Measurements from ENCODE around the gene INSL3.
A peak's percentile ranks its signal among the peaks of the same experiment; 100 is the strongest.
"Not testable (repeated sequence)": the region's sequence is repeated elsewhere in the genome, so short reads cannot be mapped to it uniquely, and the experiment has no call there.

The INSL3 gene

DNA sequence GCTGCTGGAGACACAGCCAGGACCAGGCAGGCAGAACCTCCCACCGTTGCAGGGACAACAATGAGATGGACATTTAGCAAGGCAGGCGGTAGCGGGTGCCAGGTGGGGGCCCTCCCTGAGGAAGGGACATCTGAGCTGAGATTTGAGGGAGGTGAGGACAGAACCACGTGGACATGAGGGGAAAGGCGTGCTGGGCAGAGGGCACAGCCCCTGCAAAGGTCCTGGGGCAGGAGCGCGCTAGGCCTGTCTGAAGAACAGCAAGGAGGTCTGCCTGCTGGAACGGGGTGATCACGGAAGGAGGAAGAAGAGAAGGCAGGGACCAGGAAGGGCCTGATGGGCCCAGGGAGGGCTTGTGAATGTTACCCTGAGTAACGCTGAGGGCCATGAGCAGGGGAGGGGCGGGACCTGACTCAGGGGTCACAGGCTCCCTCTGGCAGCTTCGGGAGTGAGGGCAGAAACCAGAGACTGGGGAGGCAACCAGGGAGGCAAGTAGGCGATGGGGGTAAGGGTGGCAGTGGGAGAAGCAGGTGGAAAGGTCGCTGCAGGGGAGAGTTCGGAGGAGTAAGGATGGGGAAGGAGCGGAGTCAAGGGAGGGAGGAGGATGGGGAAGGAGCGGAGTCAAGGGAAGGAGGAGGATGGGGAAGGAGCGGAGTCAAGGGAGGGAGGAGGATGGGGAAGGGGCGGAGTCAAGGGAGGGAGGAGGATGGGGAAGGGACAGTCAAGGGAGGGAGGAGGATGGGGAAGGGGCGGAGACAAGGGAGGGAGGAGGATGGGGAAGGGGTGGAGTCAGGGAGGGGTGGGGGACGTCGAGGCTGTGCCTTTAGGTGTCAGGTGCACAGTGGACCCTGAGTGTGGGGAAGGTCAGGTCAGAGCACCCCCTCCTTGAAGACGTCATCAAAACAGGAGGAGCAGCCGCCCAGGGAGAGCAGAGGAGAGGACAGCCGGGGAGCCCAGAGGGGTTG lies 42.1 kb downstream of the INSL3 start:
- H4K20me1 ChIP-seq (ENCODE audit: insufficient read depth, low read length), result peaks cover 7% of the 10 kb centered on the region
- H3K4me3 ChIP-seq (ENCODE audit: low read depth in 1 of 2, low read length in 2 of 2), result no peak overlapping the region
- H3K79me2 ChIP-seq (ENCODE audit: insufficient read depth, low read length), result no peaks in the 10 kb centered on the region
- no peak overlapping the region for H3K4me2 ChIP-seq (ENCODE audit: insufficient read depth, low read length)
- no peaks in the 10 kb centered on the region for H3K9me3 ChIP-seq (ENCODE audit: insufficient read depth, low read length, severe bottlenecking)
- ATAC-seq (ENCODE audit: insufficient read depth, low read depth) (no peak), DNase-seq (no peak)
- peaks cover 66% of the 10 kb centered on the region for H3K36me3 ChIP-seq (ENCODE audit: insufficient read depth, low read length)
- H3K27ac ChIP-seq (ENCODE audit: low read length), result no peak overlapping the region
- no peak for TF ChIP-seq EZH2 (IDR thresholded peaks at IDR 0.05; ENCODE audit: borderline replicate concordance, low read depth, low read length, severe bottlenecking)
- TF ChIP-seq, protein P1, sequence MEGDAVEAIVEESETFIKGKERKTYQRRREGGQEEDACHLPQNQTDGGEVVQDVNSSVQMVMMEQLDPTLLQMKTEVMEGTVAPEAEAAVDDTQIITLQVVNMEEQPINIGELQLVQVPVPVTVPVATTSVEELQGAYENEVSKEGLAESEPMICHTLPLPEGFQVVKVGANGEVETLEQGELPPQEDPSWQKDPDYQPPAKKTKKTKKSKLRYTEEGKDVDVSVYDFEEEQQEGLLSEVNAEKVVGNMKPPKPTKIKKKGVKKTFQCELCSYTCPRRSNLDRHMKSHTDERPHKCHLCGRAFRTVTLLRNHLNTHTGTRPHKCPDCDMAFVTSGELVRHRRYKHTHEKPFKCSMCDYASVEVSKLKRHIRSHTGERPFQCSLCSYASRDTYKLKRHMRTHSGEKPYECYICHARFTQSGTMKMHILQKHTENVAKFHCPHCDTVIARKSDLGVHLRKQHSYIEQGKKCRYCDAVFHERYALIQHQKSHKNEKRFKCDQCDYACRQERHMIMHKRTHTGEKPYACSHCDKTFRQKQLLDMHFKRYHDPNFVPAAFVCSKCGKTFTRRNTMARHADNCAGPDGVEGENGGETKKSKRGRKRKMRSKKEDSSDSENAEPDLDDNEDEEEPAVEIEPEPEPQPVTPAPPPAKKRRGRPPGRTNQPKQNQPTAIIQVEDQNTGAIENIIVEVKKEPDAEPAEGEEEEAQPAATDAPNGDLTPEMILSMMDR (IDR thresholded peaks at IDR 0.05; ENCODE audit: borderline replicate concordance, extremely low read depth, low read length, poor library complexity, severe bottlenecking), result no peak
- no peak overlapping the region for H3K9ac ChIP-seq (ENCODE audit: low read depth, low read length)
- H3K4me1 ChIP-seq (ENCODE audit: insufficient read depth, low read length), result no peaks in the 10 kb centered on the region
- H2AFZ ChIP-seq (ENCODE audit: low read depth, low read length), result no peak overlapping the region
- no peaks in the 10 kb centered on the region for H3K27me3 ChIP-seq (ENCODE audit: insufficient read depth, low read length, poor library complexity)

DNA sequence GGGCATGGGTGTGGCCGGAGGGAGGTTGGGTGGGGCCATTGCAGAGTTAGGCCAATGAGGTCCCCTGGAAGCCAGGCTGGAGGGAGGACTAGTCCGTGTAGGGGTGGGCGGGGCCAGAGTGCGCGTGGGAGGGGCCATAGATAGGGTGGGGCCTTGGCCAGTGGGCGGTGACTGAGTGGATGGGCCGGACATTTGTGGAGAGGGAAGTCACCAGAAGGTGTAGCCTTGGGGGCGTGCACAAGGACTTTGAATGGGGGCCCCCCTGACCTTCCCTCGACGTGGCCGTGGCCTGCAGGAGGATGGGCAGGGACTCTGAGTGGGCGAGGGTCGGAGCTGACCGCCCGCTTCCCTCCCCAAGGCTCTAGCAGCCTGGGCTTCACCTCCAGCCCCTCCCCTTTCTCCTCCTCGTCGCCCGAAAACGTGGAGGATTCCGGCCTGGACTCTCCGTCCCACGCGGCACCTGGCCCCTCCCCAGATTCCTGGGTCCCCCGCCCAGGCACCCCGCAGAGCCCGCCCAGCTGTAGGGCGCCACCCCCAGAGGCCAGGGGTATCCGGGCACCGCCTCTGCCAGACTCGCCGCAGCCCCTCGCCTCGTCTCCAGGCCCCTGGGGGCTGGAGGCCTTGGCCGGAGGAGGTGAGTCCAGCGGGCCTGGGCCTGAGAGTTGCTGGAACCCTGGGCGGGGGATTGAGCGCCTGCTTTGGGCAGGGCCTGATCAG lies 42.9 kb downstream of the INSL3 start:
- Histone ChIP-seq H3K27ac (ENCODE audit: low read length) (no peak overlapping the region), H2AFZ (ENCODE audit: low read depth, low read length) (no peak overlapping the region), H3K4me3 (ENCODE audit: low read depth in 1 of 2, low read length in 2 of 2) (no peak overlapping the region), H3K27me3 (ENCODE audit: insufficient read depth, low read length, poor library complexity) (no peaks in the 10 kb centered on the region), H3K4me2 (ENCODE audit: insufficient read depth, low read length) (no peak overlapping the region), H3K9ac (ENCODE audit: low read depth, low read length) (no peak overlapping the region), H4K20me1 (ENCODE audit: insufficient read depth, low read length) (peaks cover 7% of the 10 kb centered on the region), H3K79me2 (ENCODE audit: insufficient read depth, low read length) (no peaks in the 10 kb centered on the region), H3K36me3 (ENCODE audit: insufficient read depth, low read length) (peaks cover 64% of the 10 kb centered on the region), H3K4me1 (ENCODE audit: insufficient read depth, low read length) (no peaks in the 10 kb centered on the region), H3K9me3 (ENCODE audit: insufficient read depth, low read length, severe bottlenecking) (no peaks in the 10 kb centered on the region)
- DNase-seq (peak; percentile 58), ATAC-seq (ENCODE audit: insufficient read depth, low read depth) (peak; percentile 75)
- TF ChIP-seq EZH2 (IDR thresholded peaks at IDR 0.05; ENCODE audit: borderline replicate concordance, low read depth, low read length, severe bottlenecking), result no peak
- TF ChIP-seq, protein P1 (IDR thresholded peaks at IDR 0.05; ENCODE audit: borderline replicate concordance, extremely low read depth, low read length, poor library complexity, severe bottlenecking), result no peak

DNA sequence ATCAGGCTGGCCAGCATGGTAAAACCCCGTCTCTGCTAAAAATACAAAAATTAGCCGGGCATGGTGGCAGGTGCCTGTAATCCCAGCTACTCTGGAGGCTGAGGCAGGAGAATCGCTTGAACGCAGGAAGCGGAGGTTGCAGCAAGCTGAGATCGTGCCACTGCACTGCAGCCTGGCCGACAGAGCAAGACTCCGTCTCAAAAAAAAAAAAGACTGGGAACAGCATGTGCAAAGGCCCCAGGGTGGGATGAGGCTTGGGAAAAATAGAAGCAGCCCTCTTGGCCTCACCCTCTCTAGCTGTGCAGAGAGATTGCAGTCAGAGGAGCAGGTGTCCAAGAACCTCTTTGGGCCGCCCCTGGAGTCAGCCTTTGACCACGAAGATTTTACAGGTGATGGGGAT lies 43.5 kb downstream of the INSL3 start:
- H3K36me3 ChIP-seq (ENCODE audit: insufficient read depth, low read length), result peaks cover 67% of the 10 kb centered on the region
- H4K20me1 ChIP-seq (ENCODE audit: insufficient read depth, low read length); ATAC-seq (ENCODE audit: insufficient read depth, low read depth); H3K9me3 ChIP-seq (ENCODE audit: insufficient read depth, low read length, severe bottlenecking); DNase-seq; H3K4me1 ChIP-seq (ENCODE audit: insufficient read depth, low read length); H3K79me2 ChIP-seq (ENCODE audit: insufficient read depth, low read length); H3K27ac ChIP-seq (ENCODE audit: low read length); H3K9ac ChIP-seq (ENCODE audit: low read depth, low read length); H3K4me2 ChIP-seq (ENCODE audit: insufficient read depth, low read length); H3K27me3 ChIP-seq (ENCODE audit: insufficient read depth, low read length, poor library complexity); H3K4me3 ChIP-seq (ENCODE audit: low read depth in 1 of 2, low read length in 2 of 2); H2AFZ ChIP-seq (ENCODE audit: low read depth, low read length): not testable (repeated sequence)

All from DND-41 (cell line).